ENCODE measurements around the gene XRCC5. TPM values are rescaled to one million over a fixed set of nuclear protein-coding genes. Genes with fewer than 3 reads are reported as not detected.
A peak's percentile ranks its signal among the peaks of the same experiment; 100 is the strongest.

The XRCC5 gene
- total and polyA plus RNA-seq, 8 donors, result 212 to 302 (median 262) TPM

- H3K4me1 ChIP-seq, result peaks cover 0 to 7% of the 10 kb centered on the region in 2 donors
- peaks cover 0 to 92% of the 10 kb centered on the region in 2 donors for H3K36me3 ChIP-seq
These were observed 84.9 kb downstream of the XRCC5 start for GRCh38 chr2:216194013-216194412.

GRCh38 chr2:216194561-216194960, 85.4 kb downstream of the XRCC5 start:
- Histone ChIP-seq H3K36me3 (peaks cover 0 to 97% of the 10 kb centered on the region in 2 donors), H3K27me3 (no peaks in the 10 kb centered on the region), H3K27ac (no peak overlapping the region), H3K4me3 (no peak overlapping the region), H3K9me3 (no peaks in the 10 kb centered on the region), H3K4me1 (peaks cover 0 to 6% of the 10 kb centered on the region in 2 donors)
- intact Hi-C loops (cut with DNase I), result no loop called here
- no peak for ATAC-seq
- DNase-seq, result no peak
- TF ChIP-seq CTCF (IDR thresholded peaks at IDR 0.05), result no peak

More at GRCh38 chr2:216194013-216194412, 84.9 kb downstream of the XRCC5 start:
- ATAC-seq, result no peak
- no peak for TF ChIP-seq CTCF (IDR thresholded peaks at IDR 0.05)
- no peak for DNase-seq
- Histone ChIP-seq H3K9me3 (no peaks in the 10 kb centered on the region), H3K27ac (no peak overlapping the region), H3K27me3 (no peaks in the 10 kb centered on the region), H3K4me3 (no peak overlapping the region)
- intact Hi-C loops (cut with DNase I), result no loop called here

GRCh38 chr2:216195565-216196029, 86.4 kb downstream of the XRCC5 start:
- intact Hi-C loops (cut with DNase I), result no loop called here
- TF ChIP-seq CTCF (IDR thresholded peaks at IDR 0.05), result no peak
- DNase-seq, result no peak
- Histone ChIP-seq H3K27me3 (no peaks in the 10 kb centered on the region), H3K4me3 (no peak overlapping the region), H3K4me1 (peaks cover 0 to 6% of the 10 kb centered on the region in 2 donors), H3K9me3 (no peaks in the 10 kb centered on the region), H3K27ac (no peak overlapping the region), H3K36me3 (peaks cover 0 to 98% of the 10 kb centered on the region in 2 donors)
- no peak for ATAC-seq

- H3K4me3 ChIP-seq, result no peak overlapping the region
- H3K36me3 ChIP-seq, result peaks cover 8 to 98% of the 10 kb centered on the region in 2 donors
- intact Hi-C loops (cut with DNase I), result no loop called here
- no peak for TF ChIP-seq CTCF (IDR thresholded peaks at IDR 0.05)
- no peaks in the 10 kb centered on the region for H3K27me3 ChIP-seq
- no peaks in the 10 kb centered on the region for H3K9me3 ChIP-seq
- H3K4me1 ChIP-seq, result peaks cover 0 to 4% of the 10 kb centered on the region in 2 donors
- DNase-seq (peak in 1 of 4 donors; percentile 21), ATAC-seq (no peak)
- H3K27ac ChIP-seq, result no peak overlapping the region
These were observed 92.7 kb downstream of the XRCC5 start for GRCh38 chr2:216201692-216202306.

- H3K9me3 ChIP-seq, result no peaks in the 10 kb centered on the region
- H3K4me1 ChIP-seq, result peaks cover 0 to 4% of the 10 kb centered on the region in 2 donors
- no peak overlapping the region for H3K27ac ChIP-seq
- H3K27me3 ChIP-seq, result no peaks in the 10 kb centered on the region
- no peak for DNase-seq
- no peak for TF ChIP-seq CTCF (IDR thresholded peaks at IDR 0.05)
- intact Hi-C loops (cut with DNase I), result no loop called here
- H3K4me3 ChIP-seq, result no peak overlapping the region
- H3K36me3 ChIP-seq, result peaks cover 8 to 98% of the 10 kb centered on the region in 2 donors
- no peak for ATAC-seq
These were observed 93.6 kb downstream of the XRCC5 start for GRCh38 chr2:216202626-216203250.
